GM23248 (cell line): ENCODE results near the gene CTNND2. TPM values are rescaled to one million over a fixed set of nuclear protein-coding genes. Genes with fewer than 3 reads are reported as not detected.

Experiments used
- DNase-seq: peaks from one replicate; pipeline ENCODE4 v3.0.0-alpha.2; 2015
- H2AFZ ChIP-seq: fragments of 200-600 bp; sonication (generic); 2 replicates; pipeline ENCODE4 v1.6.1; 2016; ENCODE audit warnings: antibody characterized with exemption
- H3F3A ChIP-seq: fragments of 200-600 bp; sonication (generic); 2 replicates; pipeline ENCODE4 v1.6.1; 2016; ENCODE audit warnings: mild to moderate bottlenecking, antibody characterized with exemption, mixed run types; ENCODE audit not compliant: insufficient read depth
- H3K27ac ChIP-seq: fragments of 200-600 bp; sonication (generic); 2 replicates; pipeline ENCODE4 v1.5.1; 2016; ENCODE audit warnings: mild to moderate bottlenecking
- H3K27me3 ChIP-seq: fragments of 200-600 bp; sonication (generic); replicated peaks from 2 replicates; pipeline ENCODE4 v1.6.1; 2016; ENCODE audit warnings: mild to moderate bottlenecking; ENCODE audit not compliant: insufficient read depth
- H3K36me3 ChIP-seq: fragments of 200-600 bp; sonication (generic); 2 replicates; pipeline ENCODE4 v1.6.1; 2016; ENCODE audit warnings: low read depth, mild to moderate bottlenecking
- H3K4me1 ChIP-seq: fragments of 200-600 bp; sonication (generic); 2 replicates; pipeline ENCODE4 v1.6.1; 2016; ENCODE audit warnings: mild to moderate bottlenecking; ENCODE audit not compliant: insufficient read depth
- H3K4me2 ChIP-seq: fragments of 200-600 bp; sonication (generic); one replicate; pipeline ENCODE4 v1.6.1; 2016; ENCODE audit warnings: mild to moderate bottlenecking; ENCODE audit not compliant: unreplicated experiment
- H3K4me3 ChIP-seq: fragments of 200-600 bp; sonication (generic); 2 replicates; pipeline ENCODE4 v1.5.1; 2016; ENCODE audit warnings: mild to moderate bottlenecking
- H3K79me2 ChIP-seq: fragments of 200-600 bp; sonication (generic); 2 replicates; pipeline ENCODE4 v1.6.1; 2016; ENCODE audit warnings: mild to moderate bottlenecking; ENCODE audit not compliant: insufficient read depth
- H3K9ac ChIP-seq: fragments of 200-600 bp; sonication (generic); 2 replicates; pipeline ENCODE4 v1.6.1; 2016; ENCODE audit warnings: mild to moderate bottlenecking
- H3K9me2 ChIP-seq: fragments of 200-600 bp; sonication (generic); 2 replicates; pipeline ENCODE4 v1.6.1; 2016; ENCODE audit warnings: mixed run types, mild to moderate bottlenecking, moderate library complexity; ENCODE audit not compliant: insufficient read depth
- H3K9me3 ChIP-seq: fragments of 200-600 bp; sonication (generic); one replicate; pipeline ENCODE4 v1.6.1; 2017; ENCODE audit warnings: low read depth
- H4K20me1 ChIP-seq: fragments of 200-600 bp; sonication (generic); 2 replicates; pipeline ENCODE4 v1.6.0; 2016; ENCODE audit not compliant: insufficient read depth
- EZH2 ChIP-seq: fragments of 200-600 bp; sonication (generic); IDR thresholded peaks from 2 replicates; pipeline ENCODE4 v1.6.1; 2018; ENCODE audit warnings: antibody characterized with exemption, mild to moderate bottlenecking; ENCODE audit not compliant: insufficient read depth, poor library complexity, severe bottlenecking
- EZH2phosphoT487 ChIP-seq: fragments of 200-600 bp; sonication (generic); IDR thresholded peaks from 2 replicates; pipeline ENCODE4 v1.6.1; 2018; ENCODE audit warnings: antibody characterized with exemption, moderate library complexity, mild to moderate bottlenecking, low read depth; ENCODE audit not compliant: insufficient read depth
- WGBS, 2 experiments: methylation state at CpG; one replicate each; pipeline ENCODE4 v1.1.6; 2015 to 2017; ENCODE audit warnings: low lambda C conversion rate in 2 of 2, low coverage in 1 of 2; ENCODE audit errors: missing lambda C conversion rate in 2 of 2; 5-methylcytosine and 5-hydroxymethylcytosine counted together
- in situ Hi-C: fragments of 300-500 bp; cut with MboI; formaldehyde crosslinking; loops from 2 replicates; pipeline ENCODE4 v1.15.0; 2020
- polyA plus RNA-seq: library from polyadenylated mRNA; unstranded; fragments of >200 nt; fragmentation: Nextera tagmentation; extraction: Ambion mirVana; gene quantifications from 2 replicates; pipeline ENCODE4 v1.2.1, GENCODE V29; 2016
- total RNA-seq: library from RNA; depleted of rRNA; stranded (reverse); fragments of >200 nt; shearing (Covaris generic); gene quantifications from 2 replicates; pipeline ENCODE4 v1.2.3, GENCODE V29; 2014

Gene CTNND2
- total and polyA plus RNA-seq, 2 experiments from 2014 or later = not detected

DNA sequence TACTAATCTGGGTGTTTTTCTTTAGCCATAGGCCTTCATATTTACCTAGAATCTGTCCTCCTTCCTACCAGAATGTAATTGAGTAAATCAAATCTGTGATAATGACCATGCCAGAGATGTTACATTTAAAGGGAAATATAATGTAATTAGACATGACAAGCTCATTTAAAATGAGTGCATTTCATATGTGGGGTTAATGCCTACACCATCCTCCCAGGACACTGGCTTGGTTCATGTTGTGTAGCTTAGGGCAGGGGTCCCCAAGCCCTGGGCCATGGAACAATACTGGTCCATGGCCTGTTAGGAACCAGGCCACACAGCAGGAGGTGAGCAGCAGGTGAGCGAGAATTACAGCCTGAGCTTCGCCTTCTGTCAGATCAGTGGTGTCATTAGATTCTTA is 866.3 kb downstream of the CTNND2 start:
- Histone ChIP-seq H3K9me3 (no peaks in the 10 kb centered on the region), H3K9ac (no peak overlapping the region), H4K20me1 (no peaks in the 10 kb centered on the region), H3K4me3 (no peak overlapping the region), H3K4me1 (no peaks in the 10 kb centered on the region), H3K27ac (no peak overlapping the region), H3K27me3 (peaks cover 10% of the 10 kb centered on the region), H3F3A (no peaks in the 10 kb centered on the region), H3K79me2 (no peaks in the 10 kb centered on the region), H2AFZ (no peak overlapping the region), H3K36me3 (no peaks in the 10 kb centered on the region), H3K9me2 (no peaks in the 10 kb centered on the region), H3K4me2 (no peak overlapping the region)
- in situ Hi-C loops = no loop called here
- 17 to 30% methylated on average over 2 of the region's 2 CpGs for WGBS, 2 experiments
- TF ChIP-seq EZH2phosphoT487 = no peak
- TF ChIP-seq EZH2 = no peak
- no peak for DNase-seq

DNA sequence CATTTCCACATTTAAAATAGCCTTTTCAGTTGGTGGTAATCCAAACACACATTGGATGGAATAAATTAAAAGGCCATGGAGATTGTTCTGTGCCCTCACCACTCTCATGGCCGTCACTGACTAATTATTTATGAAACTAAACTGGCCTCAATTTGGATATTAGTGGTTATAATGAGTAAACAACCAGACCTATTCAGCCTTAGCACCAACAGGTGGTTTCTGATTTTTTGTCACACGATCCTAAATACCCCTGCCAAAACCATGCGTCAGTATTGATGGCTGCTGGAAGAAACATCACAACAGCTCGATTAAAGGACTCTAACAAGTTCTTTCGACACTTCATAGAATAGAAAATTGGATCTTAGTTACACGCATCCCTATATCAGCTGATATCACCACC is 867.2 kb downstream of the CTNND2 start:
- H3K27ac ChIP-seq = no peak overlapping the region
- no peaks in the 10 kb centered on the region for H3K4me1 ChIP-seq
- no peak overlapping the region for H2AFZ ChIP-seq
- 32 to 36% methylated on average over 6 of the region's 6 CpGs for WGBS, 2 experiments
- no peak for DNase-seq
- no peak overlapping the region for H3K9ac ChIP-seq
- no peaks in the 10 kb centered on the region for H3K9me2 ChIP-seq
- H3F3A ChIP-seq = no peaks in the 10 kb centered on the region
- peaks cover 10% of the 10 kb centered on the region for H3K27me3 ChIP-seq
- no peaks in the 10 kb centered on the region for H3K79me2 ChIP-seq
- H3K9me3 ChIP-seq = no peaks in the 10 kb centered on the region
- no peaks in the 10 kb centered on the region for H3K36me3 ChIP-seq
- TF ChIP-seq EZH2 (no peak), EZH2phosphoT487 (no peak)
- no peak overlapping the region for H3K4me3 ChIP-seq
- H4K20me1 ChIP-seq = no peaks in the 10 kb centered on the region
- in situ Hi-C loops = no loop called here
- H3K4me2 ChIP-seq = no peak overlapping the region

DNA sequence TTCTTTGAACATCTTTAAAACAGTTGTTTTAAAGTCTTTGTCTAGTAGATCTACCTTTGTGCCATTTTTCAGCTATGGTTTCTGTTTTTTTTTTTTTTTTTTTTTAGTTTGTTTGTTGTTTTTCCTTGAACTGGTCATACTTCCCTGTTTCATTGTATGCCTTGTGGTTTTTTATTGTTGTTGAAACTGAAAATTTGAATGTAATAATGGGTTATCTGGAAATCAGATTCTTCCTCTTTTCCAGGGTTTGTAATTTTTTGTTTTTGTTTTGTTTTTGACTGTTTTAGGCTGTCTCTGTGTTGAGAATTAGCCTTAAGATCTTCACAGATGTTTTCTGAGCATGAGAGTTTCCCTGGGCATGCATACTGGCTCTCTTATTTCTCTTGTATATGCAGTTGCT is 873.6 kb downstream of the CTNND2 start:
- Histone ChIP-seq H3K4me1 (no peaks in the 10 kb centered on the region), H4K20me1 (no peaks in the 10 kb centered on the region), H3K9me3 (no peaks in the 10 kb centered on the region), H3K27ac (no peak overlapping the region), H3F3A (no peaks in the 10 kb centered on the region), H3K36me3 (no peaks in the 10 kb centered on the region), H3K4me3 (no peak overlapping the region), H3K9me2 (no peaks in the 10 kb centered on the region), H3K27me3 (no peaks in the 10 kb centered on the region), H3K79me2 (no peaks in the 10 kb centered on the region), H3K9ac (no peak overlapping the region), H2AFZ (no peak overlapping the region), H3K4me2 (no peak overlapping the region)
- TF ChIP-seq EZH2phosphoT487 = no peak
- TF ChIP-seq EZH2 = no peak
- no peak for DNase-seq
- in situ Hi-C loops = no loop called here

DNA sequence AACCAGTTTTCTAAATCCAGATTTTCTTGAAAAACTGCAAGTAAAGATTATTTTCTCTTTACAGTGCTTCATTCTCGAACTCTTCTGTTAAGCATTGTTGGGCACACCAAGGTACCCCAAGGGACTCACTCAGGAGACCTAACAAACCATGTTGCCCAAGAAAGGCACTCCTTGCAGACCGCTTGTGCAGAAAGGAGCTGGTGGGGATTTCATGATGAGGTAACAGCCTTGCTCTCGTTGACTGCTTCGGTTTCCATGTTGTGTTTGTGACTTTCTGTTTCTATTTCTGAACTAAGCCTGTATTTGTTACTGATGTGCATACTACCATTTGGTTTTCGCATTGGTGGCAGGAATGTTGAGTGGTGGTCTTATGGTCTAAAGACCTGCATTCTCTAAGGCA is 876.6 kb downstream of the CTNND2 start:
- no peak for TF ChIP-seq EZH2phosphoT487
- no peak for TF ChIP-seq EZH2
- DNase-seq = no peak
- Histone ChIP-seq H4K20me1 (no peaks in the 10 kb centered on the region), H3K4me3 (no peak overlapping the region), H3K4me2 (no peak overlapping the region), H3K27ac (no peak overlapping the region), H3K36me3 (no peaks in the 10 kb centered on the region), H2AFZ (no peak overlapping the region), H3K9me3 (no peaks in the 10 kb centered on the region), H3K79me2 (no peaks in the 10 kb centered on the region), H3K9me2 (no peaks in the 10 kb centered on the region), H3F3A (no peaks in the 10 kb centered on the region), H3K27me3 (0 out of 2 replicates have a peak, but pooled peaks cover 6% of the 10 kb centered on the region), H3K4me1 (no peaks in the 10 kb centered on the region), H3K9ac (no peak overlapping the region)
- in situ Hi-C loops = no loop called here
- WGBS, 2 experiments = 12 to 15% methylated on average over 5 of the region's 5 CpGs

DNA sequence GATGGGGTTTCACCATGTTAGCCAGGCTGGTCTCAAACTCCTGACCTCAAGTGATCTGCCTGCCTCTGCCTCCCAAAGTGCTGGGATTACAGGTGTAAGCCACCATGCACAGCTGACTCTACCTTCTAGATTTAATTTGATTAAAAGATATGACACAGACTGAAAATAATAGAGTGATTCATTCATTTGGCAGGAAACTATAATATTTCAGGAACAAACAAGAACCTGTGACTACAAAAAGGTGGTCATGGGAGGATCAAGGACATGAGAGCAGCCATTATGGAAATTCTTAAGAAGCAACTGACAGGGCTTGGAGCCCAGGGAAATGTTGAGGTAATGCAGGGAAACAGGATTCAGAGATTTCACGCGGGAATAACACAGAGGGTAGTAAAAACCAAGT is 877.7 kb downstream of the CTNND2 start:
- Histone ChIP-seq H3K79me2 (no peaks in the 10 kb centered on the region), H3K36me3 (no peaks in the 10 kb centered on the region), H3K9me2 (no peaks in the 10 kb centered on the region), H3K27ac (no peak overlapping the region), H3K9ac (no peak overlapping the region), H2AFZ (no peak overlapping the region), H3K4me2 (no peak overlapping the region), H3F3A (no peaks in the 10 kb centered on the region), H3K27me3 (0 out of 2 replicates have a peak, but pooled peaks cover 6% of the 10 kb centered on the region), H4K20me1 (no peaks in the 10 kb centered on the region), H3K4me1 (no peaks in the 10 kb centered on the region), H3K9me3 (no peaks in the 10 kb centered on the region), H3K4me3 (no peak overlapping the region)
- no peak for TF ChIP-seq EZH2
- no peak for TF ChIP-seq EZH2phosphoT487
- in situ Hi-C loops = no loop called here
- 43 to 49% methylated on average over 2 of the region's 2 CpGs for whole genome bisulfite sequencing, 2 experiments
- DNase-seq = no peak
